Measurements from ENCODE around the gene UBLCP1.
"Not testable (repeated sequence)": the region's sequence is repeated elsewhere in the genome, so short reads cannot be mapped to it uniquely, and the experiment has no call there.

The UBLCP1 gene

GRCh38 chr5:159262859-159263568 lies at the start of gene UBLCP1:
UBLCP1 (plus strand) TSS chr5:159263290; CDS start chr5:159268916, 5,626 bp downstream.
- peak; percentile 65 to 66 for DNase-seq

GRCh38 chr5:159214486-159215271 lies 48.4 kb upstream of the UBLCP1 start:
- no peak for DNase-seq

- no peak for DNase-seq
These were observed 47.2 kb upstream of the UBLCP1 start for GRCh38 chr5:159215886-159216285.

GRCh38 chr5:159216454-159216853 lies 46.6 kb upstream of the UBLCP1 start:
- no peak for DNase-seq

GRCh38 chr5:159217236-159217635 lies 45.9 kb upstream of the UBLCP1 start:
- DNase-seq: no peak

- no peak for DNase-seq
These were observed 44.5 kb upstream of the UBLCP1 start for GRCh38 chr5:159218595-159219023.

GRCh38 chr5:159220206-159220605 lies 42.9 kb upstream of the UBLCP1 start:
- DNase-seq: no peak

GRCh38 chr5:159223469-159223868 lies 39.6 kb upstream of the UBLCP1 start:
- DNase-seq: no peak

- DNase-seq: no peak
These were observed 38.6 kb upstream of the UBLCP1 start for GRCh38 chr5:159224471-159224870.

- DNase-seq: no peak
These were observed 36.6 kb upstream of the UBLCP1 start for GRCh38 chr5:159226451-159226850.

GRCh38 chr5:159227452-159227851 lies 35.6 kb upstream of the UBLCP1 start:
- no peak for DNase-seq

- DNase-seq: not testable (repeated sequence)
These were observed 35.0 kb upstream of the UBLCP1 start for GRCh38 chr5:159228097-159228496.

- DNase-seq: peak in 1 of 2 experiments; percentile 27
These were observed 32.4 kb upstream of the UBLCP1 start for GRCh38 chr5:159230657-159231056.

GRCh38 chr5:159231167-159231566 lies 31.9 kb upstream of the UBLCP1 start:
- DNase-seq: peak in 1 of 2 experiments; percentile 15

GRCh38 chr5:159235871-159236520 lies 27.1 kb upstream of the UBLCP1 start:
- not testable (repeated sequence) for DNase-seq

GRCh38 chr5:159240301-159240870 lies 22.7 kb upstream of the UBLCP1 start:
- no peak for DNase-seq

GRCh38 chr5:159241946-159242552 lies 21.0 kb upstream of the UBLCP1 start:
- no peak for DNase-seq

GRCh38 chr5:159242656-159243055 lies 20.4 kb upstream of the UBLCP1 start:
- DNase-seq: no peak

- DNase-seq: no peak
These were observed 19.7 kb upstream of the UBLCP1 start for GRCh38 chr5:159243385-159243784.

- no peak for DNase-seq
These were observed 18.9 kb upstream of the UBLCP1 start for GRCh38 chr5:159244163-159244562.

- no peak for DNase-seq
These were observed 18.2 kb upstream of the UBLCP1 start for GRCh38 chr5:159244890-159245289.

GRCh38 chr5:159249158-159249557 lies 13.9 kb upstream of the UBLCP1 start:
- DNase-seq: no peak

GRCh38 chr5:159252195-159252594 lies 10.9 kb upstream of the UBLCP1 start:
- DNase-seq: no peak

All from NCI-H1930 (cell line).